DND-41 (cell line): ENCODE results near the gene RALGAPA2.

ENCODE experiments used
- EZH2 ChIP-seq: IDR thresholded peaks from 3 replicates; pipeline ENCODE4 v1.6.1; 2012; ENCODE audit warnings: borderline replicate concordance, low read depth, mild to moderate bottlenecking, moderate library complexity, low read length, inconsistent platforms; ENCODE audit not compliant: severe bottlenecking
- TF ChIP-seq, protein P1 (sequence below): IDR thresholded peaks from 2 replicates; pipeline ENCODE4 v1.5.1; 2012; ENCODE audit warnings: borderline replicate concordance, low read length, moderate library complexity, mild to moderate bottlenecking; ENCODE audit not compliant: poor library complexity, severe bottlenecking; ENCODE audit errors: extremely low read depth

DNA sequence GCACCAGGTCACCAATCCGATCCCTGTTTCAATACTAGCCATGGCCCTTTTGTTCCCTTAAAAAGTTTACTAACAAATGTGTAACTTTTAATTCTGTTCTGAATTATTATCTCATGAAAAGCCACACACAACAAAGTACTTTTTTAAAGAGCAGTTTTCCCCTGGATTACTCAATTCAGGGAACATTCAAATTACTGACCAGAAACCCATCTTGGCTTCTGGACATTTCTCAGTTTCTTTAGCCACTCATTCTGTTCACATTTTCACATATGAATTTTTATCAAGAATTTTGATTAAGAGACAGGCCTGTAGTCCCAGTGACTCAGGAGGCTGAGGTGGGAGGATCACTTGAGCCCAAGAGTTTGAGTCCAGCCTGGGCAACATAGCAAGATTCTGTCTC is 297.1 kb downstream of the RALGAPA2 start:
- TF ChIP-seq, protein P1, sequence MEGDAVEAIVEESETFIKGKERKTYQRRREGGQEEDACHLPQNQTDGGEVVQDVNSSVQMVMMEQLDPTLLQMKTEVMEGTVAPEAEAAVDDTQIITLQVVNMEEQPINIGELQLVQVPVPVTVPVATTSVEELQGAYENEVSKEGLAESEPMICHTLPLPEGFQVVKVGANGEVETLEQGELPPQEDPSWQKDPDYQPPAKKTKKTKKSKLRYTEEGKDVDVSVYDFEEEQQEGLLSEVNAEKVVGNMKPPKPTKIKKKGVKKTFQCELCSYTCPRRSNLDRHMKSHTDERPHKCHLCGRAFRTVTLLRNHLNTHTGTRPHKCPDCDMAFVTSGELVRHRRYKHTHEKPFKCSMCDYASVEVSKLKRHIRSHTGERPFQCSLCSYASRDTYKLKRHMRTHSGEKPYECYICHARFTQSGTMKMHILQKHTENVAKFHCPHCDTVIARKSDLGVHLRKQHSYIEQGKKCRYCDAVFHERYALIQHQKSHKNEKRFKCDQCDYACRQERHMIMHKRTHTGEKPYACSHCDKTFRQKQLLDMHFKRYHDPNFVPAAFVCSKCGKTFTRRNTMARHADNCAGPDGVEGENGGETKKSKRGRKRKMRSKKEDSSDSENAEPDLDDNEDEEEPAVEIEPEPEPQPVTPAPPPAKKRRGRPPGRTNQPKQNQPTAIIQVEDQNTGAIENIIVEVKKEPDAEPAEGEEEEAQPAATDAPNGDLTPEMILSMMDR: no peak
- no peak for TF ChIP-seq EZH2
